Right kidney (tissue), 1 donor: ENCODE data around the gene ALPP.
"Not testable (repeated sequence)": the region's sequence is repeated elsewhere in the genome, so short reads cannot be mapped to it uniquely, and the experiment has no call there.

Experiments
- DNase-seq: peaks from one replicate; pipeline ENCODE4 v3.0.0-alpha.2; 2016

ALPP gene

GRCh38 chr2:232381204-232382031 is 2.9 kb downstream of the ALPP start:
- DNase-seq: not testable (repeated sequence)

GRCh38 chr2:232382331-232383225 is 4.0 kb downstream of the ALPP start:
- no peak for DNase-seq

GRCh38 chr2:232384466-232384865 is 5.9 kb downstream of the ALPP start:
- DNase-seq: no peak

- DNase-seq: not testable (repeated sequence)
Measured at GRCh38 chr2:232385058-232385457, 6.5 kb downstream of the ALPP start.

GRCh38 chr2:232385660-232386489 is 7.3 kb downstream of the ALPP start:
- DNase-seq: no peak

- no peak for DNase-seq
Measured at GRCh38 chr2:232386490-232386739, 7.9 kb downstream of the ALPP start.

- peak; percentile 74 for DNase-seq
Measured at GRCh38 chr2:232386740-232387450, 8.3 kb downstream of the ALPP start.

- DNase-seq: no peak
Measured at GRCh38 chr2:232387451-232388171, 9.1 kb downstream of the ALPP start.

GRCh38 chr2:232388324-232388891 is 9.9 kb downstream of the ALPP start:
- peak; percentile 47 for DNase-seq

GRCh38 chr2:232389327-232389726 is 10.8 kb downstream of the ALPP start:
- no peak for DNase-seq

GRCh38 chr2:232390661-232391060 is 12.1 kb downstream of the ALPP start:
- DNase-seq: no peak

GRCh38 chr2:232393556-232393955 is 15.0 kb downstream of the ALPP start:
- no peak for DNase-seq

GRCh38 chr2:232394431-232394830 is 15.9 kb downstream of the ALPP start:
- DNase-seq: not testable (repeated sequence)

GRCh38 chr2:232395586-232395985 is 17.0 kb downstream of the ALPP start:
- DNase-seq: no peak

GRCh38 chr2:232396683-232397082 is 18.1 kb downstream of the ALPP start:
- DNase-seq: no peak

- DNase-seq: no peak
Measured at GRCh38 chr2:232398293-232399034, 19.9 kb downstream of the ALPP start.

- DNase-seq: no peak
Measured at GRCh38 chr2:232400256-232401015, 21.9 kb downstream of the ALPP start.

- no peak for DNase-seq
Measured at GRCh38 chr2:232402518-232402917, 24.0 kb downstream of the ALPP start.

GRCh38 chr2:232405943-232406510 is 27.5 kb downstream of the ALPP start:
- DNase-seq: no peak
